ENCODE measurements around the gene ESYT2.

- TF ChIP-seq BHLHE40 (IDR thresholded peaks at IDR 0.05; ENCODE audit: low read depth, low read length) (no peak), ELK1 (IDR thresholded peaks at IDR 0.05; ENCODE audit: borderline replicate concordance, low read depth, low read length) (no peak), RCOR1 (IDR thresholded peaks at IDR 0.05; ENCODE audit: insufficient replicate concordance, low read length) (no peak), CTCF (conservative IDR thresholded peaks at IDR 0.05; ENCODE audit: low read depth, low read length) (no peak), RAD21 (IDR thresholded peaks at IDR 0.05; ENCODE audit: low read length) (no peak), SMC3 (IDR thresholded peaks at IDR 0.05; ENCODE audit: low read depth, low read length) (no peak), POLR2A (IDR thresholded peaks at IDR 0.05; ENCODE audit: low read depth, low read length) (no peak), MXI1 (IDR thresholded peaks at IDR 0.05; ENCODE audit: borderline replicate concordance, low read depth, low read length) (no peak), MAZ (IDR thresholded peaks at IDR 0.05; ENCODE audit: borderline replicate concordance, low read depth, low read length) (no peak), USF2 (IDR thresholded peaks at IDR 0.05; ENCODE audit: low read depth, low read length) (no peak), CEBPB (IDR thresholded peaks at IDR 0.05; ENCODE audit: low read depth, low read length) (no peak), RFX5 (IDR thresholded peaks at IDR 0.05; ENCODE audit: low read depth, low read length) (no peak), MAFK (IDR thresholded peaks at IDR 0.05; ENCODE audit: low read depth, low read length) (no peak), NFE2L2 (IDR thresholded peaks at IDR 0.05; ENCODE audit: low read depth, low read length) (no peak)
These were observed 7.4 kb upstream of the ESYT2 start for GRCh38 chr7:158836692-158837091.
